HG03045 (cell line): ENCODE data around the gene CERCAM.

Experiments
- ATAC-seq: cut with Tn5 transposase; IDR thresholded peaks from one replicate; pipeline ENCODE4 v1.9.1; 2021; ENCODE audit warnings: mild to moderate bottlenecking, moderate library complexity; ENCODE audit not compliant: unreplicated experiment

The CERCAM gene, protein sequence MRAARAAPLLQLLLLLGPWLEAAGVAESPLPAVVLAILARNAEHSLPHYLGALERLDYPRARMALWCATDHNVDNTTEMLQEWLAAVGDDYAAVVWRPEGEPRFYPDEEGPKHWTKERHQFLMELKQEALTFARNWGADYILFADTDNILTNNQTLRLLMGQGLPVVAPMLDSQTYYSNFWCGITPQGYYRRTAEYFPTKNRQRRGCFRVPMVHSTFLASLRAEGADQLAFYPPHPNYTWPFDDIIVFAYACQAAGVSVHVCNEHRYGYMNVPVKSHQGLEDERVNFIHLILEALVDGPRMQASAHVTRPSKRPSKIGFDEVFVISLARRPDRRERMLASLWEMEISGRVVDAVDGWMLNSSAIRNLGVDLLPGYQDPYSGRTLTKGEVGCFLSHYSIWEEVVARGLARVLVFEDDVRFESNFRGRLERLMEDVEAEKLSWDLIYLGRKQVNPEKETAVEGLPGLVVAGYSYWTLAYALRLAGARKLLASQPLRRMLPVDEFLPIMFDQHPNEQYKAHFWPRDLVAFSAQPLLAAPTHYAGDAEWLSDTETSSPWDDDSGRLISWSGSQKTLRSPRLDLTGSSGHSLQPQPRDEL

DNA sequence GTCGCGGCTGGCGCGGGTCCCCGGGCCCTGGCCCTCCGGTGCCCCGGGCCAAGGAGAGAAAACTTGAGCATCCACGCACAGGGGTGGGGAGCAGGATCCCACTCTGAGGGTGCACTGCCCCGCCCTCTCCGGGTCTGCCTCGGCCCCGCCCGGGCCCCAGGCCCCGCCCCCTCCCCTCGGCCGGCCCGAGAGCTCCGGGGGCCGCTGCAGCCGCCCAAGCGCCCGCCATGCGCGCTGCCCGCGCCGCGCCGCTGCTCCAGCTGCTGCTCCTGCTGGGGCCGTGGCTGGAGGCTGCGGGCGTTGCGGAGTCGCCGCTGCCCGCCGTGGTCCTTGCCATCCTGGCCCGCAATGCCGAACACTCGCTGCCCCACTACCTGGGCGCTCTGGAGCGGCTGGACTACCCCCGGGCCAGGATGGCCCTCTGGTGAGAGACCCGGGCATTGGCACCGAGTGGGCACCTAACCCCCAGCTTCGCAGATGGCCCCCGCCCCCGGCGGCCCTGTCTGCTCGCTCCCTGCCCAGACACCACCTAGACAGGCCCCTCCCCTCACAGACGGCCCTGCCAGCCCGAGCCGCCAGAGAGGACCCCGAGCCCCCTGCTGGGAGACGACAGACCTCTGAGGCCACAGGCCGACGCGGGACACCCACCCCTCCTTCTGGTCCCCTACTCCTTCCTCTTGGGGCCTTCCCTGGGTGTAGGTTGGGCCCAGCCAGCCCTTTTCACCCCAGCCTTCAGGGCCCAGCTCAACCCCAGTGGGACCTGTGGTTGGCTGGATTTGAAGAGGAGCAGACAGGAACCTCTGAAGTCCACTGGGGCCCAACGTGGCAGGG is at the start of gene CERCAM:
Gene CERCAM (plus strand): TSS at position 207 of the 831 bp plus-strand sequence. CDS start 21 bp downstream, at position 228.
- peak; percentile 72 for ATAC-seq

DNA sequence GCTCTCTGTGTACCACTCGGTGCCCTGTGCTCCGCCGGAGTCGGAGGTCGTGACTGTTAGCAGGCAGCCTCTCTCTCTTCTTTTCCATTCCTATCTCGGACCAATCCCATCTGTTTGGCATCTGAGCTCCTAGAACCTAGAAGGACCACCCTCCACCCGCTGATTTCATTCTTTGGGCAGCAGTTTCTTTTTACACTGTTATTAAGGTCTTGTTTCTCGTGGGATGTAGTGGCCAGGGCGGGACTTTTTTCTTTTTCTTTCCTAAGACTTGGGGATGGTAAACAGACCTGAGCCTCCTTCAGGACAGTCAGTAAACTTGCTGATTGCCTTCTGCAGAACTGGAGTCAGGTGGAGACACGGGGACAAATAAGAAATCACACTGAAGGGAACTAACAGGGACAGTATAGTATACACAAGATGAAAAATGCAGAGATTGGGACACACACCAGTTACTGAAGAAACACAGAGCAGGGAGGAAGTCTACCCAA is 49.0 kb upstream of the CERCAM start:
- ATAC-seq, result no peak

DNA sequence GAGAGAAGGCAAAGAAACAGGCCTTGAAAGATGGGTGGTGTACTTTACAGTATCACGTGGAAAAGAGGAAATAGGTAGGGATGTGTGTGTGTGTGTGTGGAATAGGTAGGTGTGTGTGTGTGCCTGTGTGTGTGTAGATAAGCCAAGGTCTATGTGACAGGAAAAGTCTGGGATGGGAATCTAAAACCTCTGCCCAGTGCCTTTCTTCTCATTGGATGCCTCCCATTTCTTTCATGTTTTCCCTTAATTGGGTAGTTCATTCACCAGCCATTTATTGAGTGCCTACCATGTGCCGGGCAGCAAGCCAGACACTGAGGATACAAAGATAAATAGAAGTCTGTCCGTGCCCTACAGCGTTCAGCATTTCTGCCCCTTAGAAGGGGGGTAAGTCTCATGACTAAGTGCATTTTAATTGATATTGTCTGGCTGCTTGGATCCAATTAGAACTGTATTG is 48.4 kb upstream of the CERCAM start:
- no peak for ATAC-seq

DNA sequence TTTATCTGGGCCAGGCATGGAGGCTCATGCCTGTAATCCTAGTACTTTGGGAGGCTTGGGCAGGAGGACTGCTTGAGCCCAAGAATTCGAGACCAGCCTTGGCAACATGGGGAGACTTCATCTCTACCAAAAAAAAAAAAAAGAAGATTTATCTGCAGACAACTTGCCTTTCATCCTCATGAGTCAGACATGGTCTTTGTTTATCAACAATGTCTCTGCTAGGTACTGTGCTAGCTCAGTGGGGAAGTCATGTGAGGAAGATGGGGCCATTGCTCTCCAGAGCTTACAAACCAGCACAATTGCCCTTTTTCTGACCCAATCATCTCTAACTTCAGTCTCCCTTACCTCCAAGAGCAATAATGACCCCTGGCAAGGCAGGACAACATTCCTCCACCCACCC is 47.9 kb upstream of the CERCAM start:
- ATAC-seq, result no peak

DNA sequence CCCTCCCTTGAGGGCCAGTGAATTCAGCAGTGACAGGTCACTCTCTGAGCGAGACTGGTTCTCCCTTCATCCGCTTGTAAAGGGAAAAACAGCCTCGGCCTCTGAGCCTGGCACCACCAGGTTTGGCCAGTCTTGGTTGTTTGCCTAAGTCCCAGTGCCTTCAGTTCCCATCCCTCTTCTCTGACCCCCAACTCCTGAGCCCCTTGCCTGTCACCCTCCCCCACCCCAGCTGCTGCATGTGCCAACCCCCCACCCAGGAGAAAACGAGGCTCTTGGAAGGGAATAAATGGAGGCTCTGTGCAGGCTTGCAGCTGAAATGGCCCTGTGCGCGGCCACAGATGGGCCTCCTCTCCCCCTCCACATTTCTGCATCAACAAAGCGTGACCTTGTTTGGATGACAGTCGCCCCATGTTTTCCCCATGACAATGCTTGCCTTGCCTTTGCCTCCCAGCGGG is 46.4 kb upstream of the CERCAM start:
- ATAC-seq, result no peak

DNA sequence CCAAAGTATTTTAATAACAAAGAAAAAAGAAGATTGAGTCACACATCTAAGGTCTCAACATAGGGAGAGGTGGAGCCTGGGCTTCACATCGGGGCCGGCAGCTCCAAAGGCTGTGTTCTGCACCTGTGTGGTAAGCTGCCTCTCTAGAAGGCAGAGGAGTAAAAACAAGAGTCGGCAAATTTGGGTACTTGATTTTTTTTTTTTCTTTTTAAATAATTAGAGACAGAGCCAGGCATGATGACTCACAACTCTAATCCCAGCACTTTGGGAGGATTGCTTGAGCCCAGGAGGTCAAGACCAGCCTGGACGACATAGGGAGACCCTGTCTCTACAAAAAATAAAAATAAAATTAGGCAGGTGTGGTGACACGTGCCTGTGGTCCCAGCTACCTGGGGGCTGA is 44.8 kb upstream of the CERCAM start:
- no peak for ATAC-seq

DNA sequence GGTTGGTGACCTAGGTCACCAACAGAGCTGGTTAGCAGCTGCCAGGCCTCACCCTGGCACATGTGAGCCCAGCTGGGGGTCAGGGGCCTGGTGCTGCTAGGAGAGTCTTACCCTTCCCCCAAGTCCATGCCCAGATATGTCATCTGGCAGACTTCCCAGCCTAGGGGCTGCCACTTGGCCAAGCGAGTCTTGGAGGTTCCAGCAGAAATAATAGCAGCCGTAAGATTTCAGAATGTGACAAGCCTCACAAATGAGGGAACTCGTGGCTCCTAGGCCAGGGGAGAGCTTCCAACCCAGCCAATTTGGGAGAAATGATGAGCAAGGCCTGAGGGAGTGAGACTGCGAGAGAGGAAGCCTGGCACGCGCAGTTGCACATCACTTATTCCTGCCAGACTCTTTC is 38.4 kb upstream of the CERCAM start:
- no peak for ATAC-seq

DNA sequence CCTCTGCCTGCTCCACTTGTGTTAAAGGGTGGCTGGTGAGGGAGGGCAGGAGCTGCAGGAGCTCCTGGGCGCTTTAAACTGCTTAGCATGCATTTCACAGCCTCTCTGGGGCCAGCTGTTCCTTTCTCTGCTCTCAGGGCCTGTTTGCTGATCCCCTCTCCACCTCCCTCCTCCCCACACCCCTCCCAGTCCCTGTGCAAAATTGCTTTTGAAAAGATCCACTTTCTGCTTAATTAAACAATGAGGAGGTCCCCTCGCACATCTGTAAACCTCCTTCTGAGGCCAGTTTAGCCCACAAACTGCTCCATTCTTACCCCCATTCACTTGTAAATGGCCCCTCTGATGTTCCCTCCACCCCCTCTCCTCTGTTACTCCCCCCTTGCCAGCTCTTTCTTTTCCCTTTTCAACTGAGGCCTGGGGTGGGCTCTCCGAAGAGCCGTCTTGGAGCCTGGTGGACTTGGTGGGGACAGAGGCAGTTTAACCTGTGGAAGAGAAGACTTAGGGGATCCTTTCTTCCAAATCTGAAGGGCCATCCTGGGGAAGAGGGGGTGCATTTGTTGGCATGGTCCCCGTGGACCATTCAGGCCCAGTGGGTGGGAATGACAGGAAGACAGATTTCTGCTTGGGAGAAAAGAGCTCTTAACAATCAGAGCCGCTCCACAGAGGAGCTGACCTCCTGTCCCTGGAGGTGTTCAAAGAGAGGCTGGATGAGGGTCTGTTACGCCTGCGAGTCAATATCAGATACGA is 37.5 kb upstream of the CERCAM start:
- no peak for ATAC-seq

DNA sequence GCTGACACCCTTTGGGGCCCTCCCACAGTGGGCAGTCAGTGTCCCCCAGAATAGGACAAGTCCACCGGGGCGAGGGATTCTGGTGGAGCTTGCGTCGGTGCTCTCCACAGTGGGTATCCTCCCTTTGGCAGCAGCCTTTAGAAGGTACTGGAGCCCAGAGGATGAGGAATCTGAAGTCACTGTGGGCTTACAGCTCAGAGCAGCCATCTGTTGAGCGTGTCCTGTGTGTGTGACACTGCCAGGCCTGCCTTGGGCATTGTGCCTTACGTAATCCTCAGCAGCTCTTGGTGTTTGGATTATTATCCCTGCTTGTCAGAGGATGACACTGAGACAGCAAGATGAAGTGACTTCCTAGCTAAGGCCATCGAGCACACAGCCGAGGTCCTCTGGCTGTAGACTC is 36.9 kb upstream of the CERCAM start:
- ATAC-seq, result no peak

DNA sequence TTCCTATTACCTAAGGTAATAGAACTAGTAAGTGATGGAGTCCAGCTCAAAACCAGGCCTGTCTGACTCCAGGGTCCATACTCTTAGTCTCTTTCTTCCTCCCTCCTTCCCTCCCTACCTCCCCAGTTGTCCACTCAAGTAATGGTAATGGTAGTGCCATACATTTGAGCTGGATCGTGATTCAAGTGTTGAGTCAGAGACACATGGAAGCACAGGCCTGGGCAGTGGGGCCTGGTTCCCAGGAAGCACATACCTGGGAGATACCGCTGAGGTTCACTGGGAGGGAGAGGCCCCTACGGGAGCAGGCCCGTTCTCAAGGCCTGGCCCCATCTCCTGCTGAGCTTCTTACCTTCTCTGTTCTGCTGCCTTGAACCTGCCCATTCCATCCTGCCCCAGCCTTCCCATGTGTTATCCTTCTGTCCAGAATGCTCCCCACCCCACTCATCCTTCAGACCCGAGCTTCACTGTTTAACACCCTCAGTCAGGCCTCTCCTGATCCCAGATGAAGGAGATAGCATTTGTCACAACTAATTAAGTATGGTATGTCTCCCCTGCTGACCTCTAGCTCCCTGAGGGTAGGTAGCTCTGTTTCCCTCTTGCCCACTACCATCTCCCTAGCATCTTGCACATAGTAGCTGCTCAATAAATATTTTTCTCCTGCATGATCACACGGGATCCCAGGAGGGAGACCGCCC is 35.7 kb upstream of the CERCAM start:
- ATAC-seq, result no peak

DNA sequence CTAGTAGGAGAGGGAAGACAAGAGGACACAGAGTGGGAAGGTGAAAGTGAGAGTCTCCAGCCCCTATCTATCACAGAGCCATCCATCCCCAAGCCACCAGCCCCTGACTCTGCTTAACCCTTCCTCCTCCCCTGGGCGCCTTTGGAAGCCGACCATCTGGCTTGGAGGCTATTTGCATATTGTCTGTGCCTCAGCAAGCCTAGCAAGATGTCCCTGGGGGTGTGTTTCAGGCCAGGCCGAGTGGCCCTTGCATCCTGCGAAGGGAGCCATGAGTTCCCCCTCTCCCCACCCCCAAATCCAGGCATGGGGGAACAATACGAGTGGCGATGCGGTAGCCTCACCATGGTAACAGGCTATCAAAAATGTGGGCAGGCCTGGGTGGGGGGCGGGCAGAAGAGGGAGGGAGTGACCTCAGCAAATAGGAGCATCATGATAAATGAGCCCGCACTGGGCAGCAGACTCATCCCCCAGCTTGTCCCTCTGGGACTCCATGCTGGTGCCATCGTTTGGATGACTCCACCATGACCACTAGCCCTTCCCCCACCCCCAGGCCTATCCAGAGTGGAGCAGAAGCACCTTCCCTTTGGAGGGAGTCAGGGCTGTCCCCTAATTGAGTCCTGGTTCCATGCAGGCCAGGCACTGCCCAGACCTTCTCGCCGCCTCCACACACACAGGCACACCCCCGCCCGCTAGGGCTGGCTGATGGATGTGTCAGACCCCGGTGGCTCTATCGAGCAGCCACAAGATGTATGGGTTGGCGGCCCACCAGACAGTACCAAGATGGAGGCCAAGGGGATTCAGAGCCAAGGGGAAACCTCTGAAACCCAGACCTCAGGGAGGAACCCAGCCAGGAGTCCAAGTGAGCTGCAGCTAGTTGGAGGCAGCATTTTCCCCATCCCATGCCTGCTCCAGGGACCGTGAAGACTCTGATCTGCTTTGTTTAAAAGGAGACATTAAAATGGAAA is 34.9 kb upstream of the CERCAM start:
- no peak for ATAC-seq

DNA sequence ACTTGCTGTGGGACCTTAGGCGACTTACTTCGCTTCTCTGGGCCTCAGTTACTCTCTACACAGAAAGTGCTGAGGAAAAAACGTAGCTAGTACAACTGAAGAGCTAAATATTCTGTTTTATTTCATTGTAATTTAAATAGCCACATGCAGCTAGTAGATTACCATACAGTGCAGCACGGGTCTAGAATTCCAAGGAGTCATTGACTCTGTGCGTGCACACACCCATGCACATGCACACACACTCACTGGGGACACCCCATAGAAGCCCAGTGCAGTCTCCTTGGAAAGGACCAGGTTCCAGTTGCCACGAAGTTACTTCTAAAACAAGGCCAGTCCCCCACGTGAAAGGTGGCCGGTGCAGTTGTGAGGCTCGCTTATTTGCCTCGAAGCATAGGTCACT is 32.5 kb upstream of the CERCAM start:
- ATAC-seq, result no peak

DNA sequence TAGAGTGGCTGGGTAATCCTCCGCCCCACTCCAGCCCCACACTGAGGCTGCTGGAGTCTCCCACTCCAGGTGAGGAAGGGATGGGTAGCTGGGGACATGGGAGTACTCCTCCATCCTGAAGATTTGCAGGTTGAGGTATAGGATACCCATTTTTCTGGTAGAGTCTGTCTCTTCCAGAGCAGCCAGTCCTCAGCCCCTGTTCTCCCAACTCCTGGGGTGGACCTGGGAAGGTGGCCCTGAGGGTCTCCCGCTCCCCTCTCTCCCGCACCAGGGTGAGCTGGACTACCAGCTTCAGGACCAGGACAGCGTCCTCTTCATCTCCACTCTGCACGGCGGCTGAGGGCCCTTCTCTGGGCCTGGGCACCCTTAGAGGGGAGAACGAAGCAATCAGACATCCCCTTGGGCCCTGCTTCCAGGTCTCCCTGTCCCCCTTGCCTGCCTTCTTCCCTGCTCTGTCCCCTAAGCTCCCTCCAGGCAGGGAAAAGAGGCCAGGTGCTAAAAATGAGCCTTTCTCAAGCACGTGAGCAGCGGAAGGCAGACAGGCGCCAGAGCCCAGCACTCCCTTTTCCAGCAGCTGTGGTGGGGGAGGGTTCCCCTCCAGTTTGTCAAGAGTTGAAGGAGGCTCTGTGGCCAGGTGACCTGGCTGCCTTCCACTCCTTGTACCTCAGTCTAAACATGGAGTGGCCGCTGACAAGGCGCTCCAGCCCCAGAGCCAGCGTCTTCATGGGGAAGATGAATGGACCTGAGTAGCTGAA is 31.1 kb upstream of the CERCAM start:
- no peak for ATAC-seq

DNA sequence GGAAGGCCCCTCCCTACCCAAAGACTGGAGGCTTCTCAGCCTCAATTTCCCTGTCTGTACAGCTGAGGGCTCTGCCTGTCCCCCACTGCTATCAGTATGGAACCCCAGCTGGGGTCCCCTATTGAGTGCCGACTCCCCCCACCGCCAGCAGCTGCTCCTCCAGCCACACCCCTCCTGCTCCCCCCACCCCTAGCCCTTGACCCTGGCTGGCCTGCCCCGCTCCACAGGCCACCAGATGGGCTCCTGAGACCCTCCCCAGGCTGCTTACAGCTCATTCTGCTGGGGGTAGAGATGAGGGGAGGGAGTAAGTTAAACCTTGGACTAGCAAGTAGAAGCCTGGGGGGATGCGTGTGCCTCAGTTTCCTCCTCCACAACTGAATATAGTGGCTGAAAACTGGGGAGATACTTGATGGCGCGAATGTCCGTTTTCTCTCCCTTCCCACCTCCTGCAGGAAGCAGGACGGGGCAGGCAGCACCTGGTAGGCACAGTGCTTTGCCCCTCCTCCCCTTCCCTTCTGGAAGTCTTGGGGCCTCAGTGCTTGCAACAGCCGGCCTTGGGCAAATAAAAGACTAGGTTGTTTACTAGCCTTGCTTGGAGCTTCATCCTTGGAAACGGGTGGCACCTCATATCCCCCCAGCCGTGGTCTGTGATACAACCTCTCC is 30.4 kb upstream of the CERCAM start:
- no peak for ATAC-seq

DNA sequence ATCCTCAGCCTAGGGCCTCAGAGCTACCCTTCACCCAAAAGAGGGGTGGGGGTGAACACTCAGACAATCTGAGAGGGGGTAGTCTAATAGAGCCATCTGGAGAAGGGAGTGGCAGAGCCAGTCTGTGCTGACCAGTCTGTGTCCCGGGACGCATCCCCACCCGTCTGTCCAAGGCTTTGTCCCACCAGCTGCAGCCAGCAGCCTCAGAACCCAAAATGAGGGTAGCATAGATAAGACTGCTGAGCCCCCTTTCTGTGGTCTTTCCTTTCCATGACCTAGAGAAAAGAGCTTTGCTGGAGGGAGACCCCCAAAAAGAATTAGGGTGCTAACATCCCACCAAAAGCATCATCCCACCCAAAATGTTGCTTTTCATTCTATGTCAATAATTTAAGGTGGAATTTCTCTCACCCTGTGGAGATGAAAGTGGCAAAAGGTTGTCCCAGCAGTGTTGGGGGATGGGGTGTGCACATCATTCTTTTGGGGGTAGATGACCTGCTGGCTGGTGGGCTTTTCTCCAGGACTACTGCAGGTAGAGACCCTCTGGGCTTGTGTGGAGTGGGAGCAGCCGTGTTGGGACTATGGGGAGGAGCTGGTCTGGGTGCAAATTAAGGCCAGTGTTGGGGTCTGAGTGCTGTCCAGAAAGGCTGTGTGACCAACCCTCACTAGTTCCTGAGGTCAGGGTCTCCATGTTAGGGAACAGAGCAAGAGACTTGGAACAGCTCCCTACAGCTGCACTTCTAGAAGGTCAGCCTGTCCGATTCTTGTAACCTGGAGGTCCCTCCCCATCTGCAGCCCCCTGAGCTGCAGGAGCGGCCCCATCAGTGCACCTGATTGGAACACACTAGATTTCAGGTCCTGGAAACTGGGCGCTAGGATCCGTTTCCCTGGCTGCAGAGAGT is 29.6 kb upstream of the CERCAM start:
- no peak for ATAC-seq

DNA sequence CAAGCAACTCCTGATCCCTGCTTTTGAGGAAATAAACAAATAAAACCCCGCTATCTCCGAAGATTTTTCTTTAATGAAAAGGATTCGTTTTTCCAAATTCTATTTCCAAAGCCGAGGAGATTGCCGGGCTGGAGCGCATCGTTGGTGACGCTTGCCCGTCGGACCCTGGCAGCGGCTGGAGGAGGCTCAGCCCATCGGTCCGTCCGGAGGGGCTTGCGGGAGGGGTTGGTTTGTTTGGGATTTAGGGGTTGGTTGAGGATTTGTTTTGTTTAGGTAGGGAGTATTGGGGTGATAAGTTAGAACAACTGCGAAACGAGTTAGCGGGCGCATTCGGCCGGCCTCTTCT is 28.7 kb upstream of the CERCAM start:
- no peak for ATAC-seq
